Activated T-helper 17 cell treated with anti-CD3 and anti-CD28 coated beads, Interleukin-2, amount 50 U/mL, for 72 hours (primary cell): Measurements from ENCODE around the gene PTPA. TPM values are rescaled to one million over a fixed set of nuclear protein-coding genes. Genes with fewer than 3 reads are reported as not detected.

Experiments
- ATAC-seq: fragments of 150-1000 bp; cut with Tn5 transposase; replicated peaks from 2 replicates; pipeline ENCODE4 v1.10.0; 2021; ENCODE audit warnings: mild to moderate bottlenecking, moderate library complexity
- H3K27ac Mint-ChIP-seq: one replicate; pipeline ENCODE4 v1.8.0; 2022; ENCODE audit warnings: mixed read lengths
- H3K27me3 Mint-ChIP-seq: one replicate; pipeline ENCODE4 v1.8.0; 2022; ENCODE audit warnings: mixed read lengths
- H3K36me3 Mint-ChIP-seq: one replicate; pipeline ENCODE4 v1.8.0; 2022; ENCODE audit warnings: low read depth, mild to moderate bottlenecking, mixed read lengths
- H3K4me1 Mint-ChIP-seq: one replicate; pipeline ENCODE4 v1.8.0; 2022; ENCODE audit warnings: mixed read lengths
- H3K4me3 Mint-ChIP-seq: one replicate; pipeline ENCODE4 v1.8.0; 2022; ENCODE audit warnings: mild to moderate bottlenecking, mixed read lengths
- H3K9me3 Mint-ChIP-seq: one replicate; pipeline ENCODE4 v1.8.0; 2022; ENCODE audit warnings: mixed read lengths
- total RNA-seq, 2 donors: library from RNA; stranded (reverse); gene quantifications; one replicate each; pipeline ENCODE4 v1.2.3, GENCODE V29; 2022

Gene PTPA
- total RNA-seq, 2 donors from 2014 or later = 77.9 to 131 TPM

GRCh38 chr9:129098328-129098727 is 12.9 kb upstream of the PTPA start:
- Mint-ChIP-seq H3K27ac (no peak overlapping the region), H3K4me1 (no peaks in the 10 kb centered on the region), H3K9me3 (no peaks in the 10 kb centered on the region), H3K27me3 (no peaks in the 10 kb centered on the region), H3K36me3 (no peaks in the 10 kb centered on the region), H3K4me3 (no peak overlapping the region)
- ATAC-seq = no peak

GRCh38 chr9:129100383-129101169 is 10.6 kb upstream of the PTPA start:
- H3K36me3 Mint-ChIP-seq = no peaks in the 10 kb centered on the region
- H3K4me3 Mint-ChIP-seq = no peak overlapping the region

GRCh38 chr9:129101279-129101678 is 9.9 kb upstream of the PTPA start:
- no peaks in the 10 kb centered on the region for H3K9me3 Mint-ChIP-seq
- H3K4me1 Mint-ChIP-seq = no peaks in the 10 kb centered on the region
- no peak for ATAC-seq
- no peaks in the 10 kb centered on the region for H3K27me3 Mint-ChIP-seq
- no peak overlapping the region for H3K4me3 Mint-ChIP-seq
- no peak overlapping the region for H3K27ac Mint-ChIP-seq
- H3K36me3 Mint-ChIP-seq = no peaks in the 10 kb centered on the region

More at GRCh38 chr9:129100383-129101169, 10.6 kb upstream of the PTPA start:
- ATAC-seq = no peak
- Mint-ChIP-seq H3K27ac (no peak overlapping the region), H3K27me3 (no peaks in the 10 kb centered on the region), H3K4me1 (no peaks in the 10 kb centered on the region), H3K9me3 (no peaks in the 10 kb centered on the region)

GRCh38 chr9:129102095-129102525 is 9.1 kb upstream of the PTPA start:
- no peak overlapping the region for H3K4me3 Mint-ChIP-seq
- no peaks in the 10 kb centered on the region for H3K27me3 Mint-ChIP-seq
- no peak overlapping the region for H3K27ac Mint-ChIP-seq
- no peaks in the 10 kb centered on the region for H3K9me3 Mint-ChIP-seq
- ATAC-seq = no peak
- H3K4me1 Mint-ChIP-seq = no peaks in the 10 kb centered on the region
- H3K36me3 Mint-ChIP-seq = no peaks in the 10 kb centered on the region

GRCh38 chr9:129102791-129103594 is 8.2 kb upstream of the PTPA start:
- Mint-ChIP-seq H3K36me3 (no peaks in the 10 kb centered on the region), H3K4me3 (no peak overlapping the region), H3K27me3 (no peaks in the 10 kb centered on the region), H3K9me3 (no peaks in the 10 kb centered on the region), H3K4me1 (no peaks in the 10 kb centered on the region), H3K27ac (no peak overlapping the region)
- ATAC-seq = peak; percentile 54

GRCh38 chr9:129103595-129103965 is 7.6 kb upstream of the PTPA start:
- no peaks in the 10 kb centered on the region for H3K4me1 Mint-ChIP-seq
- H3K27me3 Mint-ChIP-seq = no peaks in the 10 kb centered on the region
- no peak for ATAC-seq
- H3K9me3 Mint-ChIP-seq = no peaks in the 10 kb centered on the region
- H3K4me3 Mint-ChIP-seq = no peak overlapping the region
- no peak overlapping the region for H3K27ac Mint-ChIP-seq
- H3K36me3 Mint-ChIP-seq = no peaks in the 10 kb centered on the region

GRCh38 chr9:129104051-129104450 is 7.2 kb upstream of the PTPA start:
- Mint-ChIP-seq H3K4me1 (peaks cover 5% of the 10 kb centered on the region), H3K27me3 (no peaks in the 10 kb centered on the region), H3K9me3 (no peaks in the 10 kb centered on the region), H3K4me3 (no peak overlapping the region), H3K27ac (no peak overlapping the region), H3K36me3 (no peaks in the 10 kb centered on the region)
- ATAC-seq = no peak

- ATAC-seq = no peak
- H3K9me3 Mint-ChIP-seq = no peaks in the 10 kb centered on the region
- H3K4me1 Mint-ChIP-seq = peaks cover 11% of the 10 kb centered on the region
- H3K36me3 Mint-ChIP-seq = no peaks in the 10 kb centered on the region
- H3K27me3 Mint-ChIP-seq = no peaks in the 10 kb centered on the region
- no peak overlapping the region for H3K27ac Mint-ChIP-seq
- H3K4me3 Mint-ChIP-seq = no peak overlapping the region
These were observed 5.1 kb upstream of the PTPA start for GRCh38 chr9:129105857-129106694.

GRCh38 chr9:129107651-129108050 is 3.6 kb upstream of the PTPA start:
- no peak for ATAC-seq
- peaks cover 11% of the 10 kb centered on the region for H3K4me1 Mint-ChIP-seq
- no peak overlapping the region for H3K27ac Mint-ChIP-seq
- H3K27me3 Mint-ChIP-seq = no peaks in the 10 kb centered on the region
- H3K36me3 Mint-ChIP-seq = no peaks in the 10 kb centered on the region
- H3K4me3 Mint-ChIP-seq = no peak overlapping the region
- no peaks in the 10 kb centered on the region for H3K9me3 Mint-ChIP-seq

- peaks cover 11% of the 10 kb centered on the region for H3K4me1 Mint-ChIP-seq
- H3K4me3 Mint-ChIP-seq = peak overlapping the region; percentile 92
- H3K27ac Mint-ChIP-seq = no peak overlapping the region
- H3K27me3 Mint-ChIP-seq = no peaks in the 10 kb centered on the region
- no peaks in the 10 kb centered on the region for H3K9me3 Mint-ChIP-seq
- no peaks in the 10 kb centered on the region for H3K36me3 Mint-ChIP-seq
- no peak for ATAC-seq
These were observed 3.0 kb upstream of the PTPA start for GRCh38 chr9:129108083-129108804.

GRCh38 chr9:129108805-129109536 is 2.2 kb upstream of the PTPA start:
- no peak for ATAC-seq
- H3K27ac Mint-ChIP-seq = peak overlapping the region; percentile 63
- no peaks in the 10 kb centered on the region for H3K9me3 Mint-ChIP-seq
- H3K4me1 Mint-ChIP-seq = peaks cover 11% of the 10 kb centered on the region
- H3K36me3 Mint-ChIP-seq = no peaks in the 10 kb centered on the region
- peak overlapping the region; percentile 92 for H3K4me3 Mint-ChIP-seq
- H3K27me3 Mint-ChIP-seq = no peaks in the 10 kb centered on the region

- ATAC-seq = no peak
- Mint-ChIP-seq H3K27me3 (no peaks in the 10 kb centered on the region), H3K27ac (peak overlapping the region; percentile 63), H3K4me1 (peaks cover 11% of the 10 kb centered on the region), H3K36me3 (no peaks in the 10 kb centered on the region), H3K9me3 (no peaks in the 10 kb centered on the region), H3K4me3 (peak overlapping the region; percentile 92)
These were observed 1.7 kb upstream of the PTPA start for GRCh38 chr9:129109537-129109903.

GRCh38 chr9:129109952-129110739 is 1.1 kb upstream of the PTPA start:
- H3K9me3 Mint-ChIP-seq = no peaks in the 10 kb centered on the region
- H3K36me3 Mint-ChIP-seq = no peaks in the 10 kb centered on the region
- peak overlapping the region; percentile 92 for H3K4me3 Mint-ChIP-seq
- no peak for ATAC-seq
- no peaks in the 10 kb centered on the region for H3K27me3 Mint-ChIP-seq
- no peak overlapping the region for H3K27ac Mint-ChIP-seq
- peaks cover 12% of the 10 kb centered on the region for H3K4me1 Mint-ChIP-seq
